Osteocyte (in vitro differentiated cells): ENCODE measurements around the gene EDAR. TPM values are rescaled to one million over a fixed set of nuclear protein-coding genes. Genes with fewer than 3 reads are reported as not detected.

Experiments used
- DNase-seq: peaks from one replicate; pipeline ENCODE4 v3.0.0; 2021; ENCODE audit warnings: mixed read lengths; ENCODE audit not compliant: unreplicated experiment; ENCODE audit errors: extremely low spot score
- H3K27ac Mint-ChIP-seq: one replicate; pipeline ENCODE4 v1.8.0; 2021; ENCODE audit warnings: mild to moderate bottlenecking, mixed read lengths; ENCODE audit not compliant: unreplicated experiment
- H3K27me3 Mint-ChIP-seq: one replicate; pipeline ENCODE4 v1.8.0; 2021; ENCODE audit warnings: mixed read lengths; ENCODE audit not compliant: unreplicated experiment
- H3K36me3 Mint-ChIP-seq: one replicate; pipeline ENCODE4 v1.8.0; 2021; ENCODE audit warnings: mixed read lengths; ENCODE audit not compliant: unreplicated experiment
- H3K4me1 Mint-ChIP-seq: one replicate; pipeline ENCODE4 v1.8.0; 2021; ENCODE audit warnings: mixed read lengths; ENCODE audit not compliant: unreplicated experiment
- H3K4me3 Mint-ChIP-seq: one replicate; pipeline ENCODE4 v1.8.0; 2021; ENCODE audit warnings: mild to moderate bottlenecking, moderate library complexity, mixed read lengths; ENCODE audit not compliant: unreplicated experiment
- H3K9me3 Mint-ChIP-seq: one replicate; pipeline ENCODE4 v1.8.0; 2021; ENCODE audit warnings: mixed read lengths; ENCODE audit not compliant: unreplicated experiment
- total RNA-seq: library from RNA; stranded (reverse); gene quantifications from 2 replicates; pipeline ENCODE4 v1.2.1, GENCODE V29; 2021
- TF ChIP-seq, protein P1 (sequence below): fragments of 200-600 bp; sonication (generic); IDR thresholded peaks from 2 replicates; pipeline ENCODE4 v1.5.0; 2021; ENCODE audit warnings: antibody characterized with exemption, mild to moderate bottlenecking, moderate library complexity

Gene EDAR
- total RNA-seq, 1 donor from 2014 or later: not detected

DNA sequence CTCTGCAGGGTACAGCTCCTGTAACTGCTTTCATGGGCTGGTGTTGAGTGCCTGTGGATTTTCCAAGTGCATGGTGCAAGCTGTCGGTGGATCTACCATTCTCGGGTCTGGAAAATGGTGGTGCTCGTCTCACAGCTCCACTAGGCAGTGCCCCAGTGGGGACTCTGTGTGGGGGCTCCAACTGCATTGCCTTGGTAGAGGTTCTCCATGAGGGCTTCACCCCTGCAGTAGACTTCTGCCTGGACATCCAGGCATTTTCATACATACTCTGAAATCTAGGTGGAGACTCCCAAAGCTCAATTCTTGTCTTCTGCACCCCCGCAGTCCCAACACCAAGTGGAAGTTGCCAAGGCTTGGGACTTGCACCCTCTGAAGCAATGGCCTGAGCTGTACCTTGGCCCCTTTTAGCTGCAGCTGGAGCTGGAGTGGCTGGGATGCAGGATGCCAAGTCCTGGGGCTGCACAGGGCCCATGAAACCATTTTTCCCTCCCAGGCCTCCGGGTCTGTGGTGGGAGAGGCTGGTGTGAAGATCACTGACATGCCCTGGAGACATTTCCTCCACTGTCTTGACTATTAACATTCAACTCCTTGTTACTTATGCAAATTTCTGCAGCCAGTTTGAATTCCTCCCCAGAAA is 41.6 kb downstream of the EDAR start:
- TF ChIP-seq, protein P1, sequence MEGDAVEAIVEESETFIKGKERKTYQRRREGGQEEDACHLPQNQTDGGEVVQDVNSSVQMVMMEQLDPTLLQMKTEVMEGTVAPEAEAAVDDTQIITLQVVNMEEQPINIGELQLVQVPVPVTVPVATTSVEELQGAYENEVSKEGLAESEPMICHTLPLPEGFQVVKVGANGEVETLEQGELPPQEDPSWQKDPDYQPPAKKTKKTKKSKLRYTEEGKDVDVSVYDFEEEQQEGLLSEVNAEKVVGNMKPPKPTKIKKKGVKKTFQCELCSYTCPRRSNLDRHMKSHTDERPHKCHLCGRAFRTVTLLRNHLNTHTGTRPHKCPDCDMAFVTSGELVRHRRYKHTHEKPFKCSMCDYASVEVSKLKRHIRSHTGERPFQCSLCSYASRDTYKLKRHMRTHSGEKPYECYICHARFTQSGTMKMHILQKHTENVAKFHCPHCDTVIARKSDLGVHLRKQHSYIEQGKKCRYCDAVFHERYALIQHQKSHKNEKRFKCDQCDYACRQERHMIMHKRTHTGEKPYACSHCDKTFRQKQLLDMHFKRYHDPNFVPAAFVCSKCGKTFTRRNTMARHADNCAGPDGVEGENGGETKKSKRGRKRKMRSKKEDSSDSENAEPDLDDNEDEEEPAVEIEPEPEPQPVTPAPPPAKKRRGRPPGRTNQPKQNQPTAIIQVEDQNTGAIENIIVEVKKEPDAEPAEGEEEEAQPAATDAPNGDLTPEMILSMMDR: no peak
- no peak for DNase-seq
- H3K27ac Mint-ChIP-seq: no peak overlapping the region
- no peaks in the 10 kb centered on the region for H3K4me1 Mint-ChIP-seq
- H3K36me3 Mint-ChIP-seq: peaks cover 7% of the 10 kb centered on the region
- H3K27me3 Mint-ChIP-seq: peaks cover 51% of the 10 kb centered on the region
- H3K9me3 Mint-ChIP-seq: peaks cover 17% of the 10 kb centered on the region
- no peak overlapping the region for H3K4me3 Mint-ChIP-seq

DNA sequence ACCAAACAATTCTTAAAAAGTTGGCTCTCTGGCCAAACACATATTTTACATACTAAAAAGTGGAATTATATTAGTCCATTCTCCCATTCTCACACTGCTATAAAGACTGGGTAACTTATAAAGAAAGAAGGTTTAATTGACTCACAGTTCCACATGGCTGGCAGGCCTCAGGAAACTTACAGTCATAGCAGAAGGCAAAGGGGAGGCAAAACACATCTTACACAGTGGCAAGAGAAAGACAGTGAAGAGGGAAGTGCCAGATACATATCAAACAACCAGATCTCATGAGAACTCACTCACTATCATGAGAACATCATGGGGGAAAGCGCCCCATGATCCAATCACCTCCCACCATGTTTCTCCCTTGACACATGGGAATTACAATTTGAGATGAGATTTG is 42.6 kb downstream of the EDAR start:
- Mint-ChIP-seq H3K36me3 (no peaks in the 10 kb centered on the region), H3K27ac (no peak overlapping the region), H3K4me3 (no peak overlapping the region), H3K4me1 (no peaks in the 10 kb centered on the region), H3K9me3 (peaks cover 9% of the 10 kb centered on the region), H3K27me3 (peaks cover 48% of the 10 kb centered on the region)
- DNase-seq: no peak
- TF ChIP-seq, protein P1: no peak

DNA sequence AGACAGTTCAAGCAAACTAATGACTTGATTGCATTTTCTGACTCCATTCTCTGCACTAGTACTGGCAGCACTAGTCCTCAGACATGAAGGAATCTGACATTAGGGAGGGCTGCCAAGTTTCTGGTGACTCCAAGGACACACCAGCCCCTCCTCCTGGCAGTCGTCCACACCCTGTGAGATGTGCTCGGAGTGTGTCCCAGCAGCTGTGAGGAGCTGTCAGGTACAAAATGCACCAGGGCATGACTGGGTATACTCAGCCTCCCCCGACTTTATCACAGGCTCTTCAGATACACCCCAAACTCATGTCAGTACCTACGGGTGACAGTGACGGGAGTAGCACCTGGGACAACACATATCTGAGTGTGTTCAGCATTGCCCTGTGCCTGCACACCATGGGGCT is 43.1 kb downstream of the EDAR start:
- H3K27ac Mint-ChIP-seq: no peak overlapping the region
- H3K36me3 Mint-ChIP-seq: no peaks in the 10 kb centered on the region
- H3K27me3 Mint-ChIP-seq: peaks cover 48% of the 10 kb centered on the region
- H3K4me1 Mint-ChIP-seq: no peaks in the 10 kb centered on the region
- no peak for DNase-seq
- H3K4me3 Mint-ChIP-seq: no peak overlapping the region
- TF ChIP-seq, protein P1: no peak
- H3K9me3 Mint-ChIP-seq: peaks cover 9% of the 10 kb centered on the region

DNA sequence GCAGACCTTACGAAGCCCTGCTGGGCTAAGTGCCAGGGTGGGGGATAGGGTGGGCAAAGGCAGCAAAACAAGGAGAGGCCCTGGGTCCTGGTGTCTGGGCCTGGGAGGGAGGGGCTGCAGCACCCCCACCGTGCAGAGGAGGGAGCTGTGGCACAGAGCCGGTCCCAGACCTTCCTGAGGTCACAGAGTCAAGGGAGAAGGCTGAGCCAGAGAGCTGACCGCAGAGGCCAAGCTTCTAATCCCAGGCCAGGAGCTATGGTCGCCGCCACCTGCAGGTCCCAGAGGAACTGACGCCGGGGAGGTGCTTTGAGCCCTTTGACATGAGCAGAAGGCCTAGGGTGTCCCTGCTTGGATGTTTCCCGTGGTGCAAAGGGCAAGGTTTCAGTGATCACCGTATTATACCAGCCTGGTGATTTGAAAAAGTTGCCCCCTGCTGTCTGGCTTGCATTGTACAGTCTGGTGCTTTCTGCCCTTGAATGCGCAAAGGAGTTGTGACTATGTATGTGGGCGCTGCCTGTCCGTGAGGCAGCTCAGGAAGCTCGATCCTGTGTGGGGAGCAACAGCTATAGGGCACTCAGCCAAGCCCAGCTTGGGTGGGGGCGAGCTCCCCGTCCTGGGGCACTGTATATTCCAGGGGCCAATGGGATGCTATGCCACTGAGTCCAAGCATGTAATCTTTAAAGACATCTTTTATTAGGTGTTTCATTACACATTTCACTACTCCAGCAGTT is 44.3 kb downstream of the EDAR start:
- DNase-seq: no peak
- Mint-ChIP-seq H3K27ac (no peak overlapping the region), H3K4me3 (no peak overlapping the region), H3K36me3 (no peaks in the 10 kb centered on the region), H3K9me3 (peaks cover 9% of the 10 kb centered on the region), H3K4me1 (no peaks in the 10 kb centered on the region), H3K27me3 (peaks cover 57% of the 10 kb centered on the region)
- TF ChIP-seq, protein P1: no peak

DNA sequence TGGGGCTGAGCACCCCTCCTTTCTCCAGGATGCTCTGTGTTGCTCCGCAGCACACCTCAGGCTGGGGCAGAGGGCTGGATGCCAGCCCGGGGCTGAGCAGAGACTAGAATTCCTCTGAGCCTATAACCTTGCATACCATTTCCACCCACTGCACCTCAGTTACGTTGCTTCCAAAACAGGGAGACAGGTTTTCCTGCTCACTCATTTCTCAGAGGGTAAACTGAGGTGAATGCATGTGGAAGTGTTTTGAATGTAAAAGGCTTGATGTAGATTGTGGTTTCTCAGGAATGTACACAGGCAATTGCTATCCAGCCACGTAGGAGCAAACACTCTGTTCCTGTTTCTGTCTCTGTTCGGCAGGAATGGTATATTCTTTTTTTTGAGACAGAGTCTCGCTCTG is 45.3 kb downstream of the EDAR start:
- TF ChIP-seq, protein P1: no peak
- Mint-ChIP-seq H3K36me3 (no peaks in the 10 kb centered on the region), H3K4me3 (no peak overlapping the region), H3K27me3 (peaks cover 61% of the 10 kb centered on the region), H3K27ac (no peak overlapping the region), H3K9me3 (peaks cover 9% of the 10 kb centered on the region), H3K4me1 (no peaks in the 10 kb centered on the region)
- no peak for DNase-seq
